Stimulated activated CD4-positive, alpha-beta T cell treated with anti-CD3 and anti-CD28 coated beads, Interleukin-1b, Interleukin-23, amount 100 ng/mL, for 4 hours (primary cell): ENCODE results near the gene CLIC4.

Experiments used
- DNase-seq, 2 donors: peaks; one replicate each; pipeline ENCODE4 v3.0.0-alpha.2; 2020; ENCODE audit warnings: low read depth in 2 of 2

CLIC4 gene

DNA sequence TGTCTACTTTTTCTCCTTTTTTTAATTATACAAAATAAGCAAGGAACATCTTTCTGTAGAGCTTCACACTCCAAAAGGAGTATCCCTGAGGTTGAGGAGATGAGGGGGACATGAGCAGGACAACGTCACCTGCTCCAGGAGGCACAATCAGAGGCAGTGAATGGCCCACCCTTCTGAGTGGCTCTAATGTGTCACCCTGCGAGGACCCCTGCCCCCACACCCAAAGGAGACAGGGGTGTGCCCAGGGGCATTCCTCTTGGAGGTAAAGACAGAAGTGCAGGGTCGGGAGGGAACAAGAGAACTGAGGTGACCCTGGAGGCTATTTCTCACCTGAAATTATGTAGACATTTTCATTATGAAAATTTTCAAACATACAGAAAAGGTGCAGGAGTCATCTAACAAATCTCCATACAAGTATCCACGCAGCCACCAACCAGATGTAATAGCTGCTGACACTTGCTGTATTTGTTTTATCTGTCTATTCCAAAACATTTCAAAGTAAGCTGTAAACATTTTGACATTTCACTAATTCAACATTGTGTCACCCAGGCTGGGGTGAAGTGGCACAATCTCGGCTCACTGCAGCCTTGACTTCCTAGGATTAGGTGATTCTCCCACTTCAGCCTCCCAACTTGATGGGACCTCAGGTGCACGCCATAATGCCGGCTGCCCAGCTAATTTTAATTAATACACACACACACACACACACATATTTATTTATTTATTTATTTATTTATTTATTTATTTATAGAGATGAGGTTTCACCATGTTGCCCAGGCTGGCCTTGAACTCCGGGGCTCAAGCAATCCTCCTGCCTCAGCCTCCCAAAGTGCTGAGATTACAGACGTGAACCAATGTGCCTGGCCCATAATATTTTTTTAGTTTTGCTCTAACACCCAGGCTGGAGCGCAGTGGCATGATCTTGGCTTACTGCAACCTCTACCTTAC is 114.1 kb downstream of the CLIC4 start:
- DNase-seq: no peak

DNA sequence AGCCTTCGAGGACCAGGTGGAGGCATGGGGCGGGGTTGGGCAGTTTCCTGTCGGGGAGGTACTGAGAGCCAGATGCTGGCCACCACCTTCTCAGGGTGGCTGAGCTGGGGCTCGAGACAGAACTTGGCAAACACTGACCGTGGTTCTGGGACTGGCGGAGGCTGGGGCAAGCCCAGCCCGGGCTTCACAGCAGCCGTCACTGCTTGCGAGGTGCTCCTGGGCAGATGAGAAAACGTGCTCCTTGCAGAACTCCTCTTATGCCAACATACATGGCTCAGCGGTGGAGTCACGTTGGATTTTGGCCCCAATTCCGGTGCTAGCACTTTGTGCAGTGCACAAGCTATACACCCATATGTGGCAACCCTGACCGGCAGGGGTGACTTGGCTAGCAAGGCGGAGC is 115.6 kb downstream of the CLIC4 start:
- DNase-seq: no peak

DNA sequence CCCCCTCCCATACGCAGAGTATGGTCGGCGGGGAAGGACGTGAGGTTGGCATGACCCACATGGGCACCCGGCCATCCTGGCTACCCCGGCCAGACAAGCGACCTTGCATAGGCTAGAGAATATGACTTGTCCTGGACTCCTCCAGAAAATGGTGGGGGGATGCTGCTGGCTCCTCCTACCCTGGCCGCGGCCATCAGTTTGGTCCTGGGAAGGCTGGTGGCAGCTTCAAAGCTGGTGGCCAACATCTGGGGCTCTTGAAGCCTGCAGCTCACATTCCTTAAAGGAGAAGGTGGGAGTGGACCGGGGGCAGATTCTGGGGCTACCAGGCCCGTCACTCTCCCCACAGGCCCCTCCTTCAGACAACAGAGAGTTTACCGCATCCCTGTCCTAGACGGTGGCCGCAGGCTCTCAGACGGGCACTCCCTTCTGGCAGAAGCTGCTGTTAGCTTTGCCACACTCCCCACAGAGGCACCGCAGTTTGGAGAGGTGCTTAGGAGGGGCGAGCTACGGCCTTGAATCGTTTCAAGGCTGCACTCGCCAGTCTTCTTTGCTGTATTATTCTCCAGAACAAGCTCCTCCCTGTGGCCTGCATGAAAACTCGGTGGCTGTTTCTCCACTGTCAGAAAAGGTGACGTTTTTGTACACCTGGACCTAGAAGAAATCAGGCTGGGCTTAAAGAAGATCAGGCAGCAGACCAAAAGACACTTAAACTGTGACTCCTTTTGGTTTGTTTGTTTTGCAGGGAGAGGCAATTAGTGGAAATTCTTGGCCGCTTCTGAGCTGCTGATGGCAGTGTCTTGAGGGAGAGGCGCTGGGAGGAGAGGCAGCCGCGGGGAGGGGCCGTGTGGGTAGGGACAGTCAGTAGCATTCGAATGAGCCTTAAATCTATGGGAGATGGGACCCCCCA is 116.8 kb downstream of the CLIC4 start:
- no peak for DNase-seq

GRCh38 chr1:24862775-24863483 is 117.7 kb downstream of the CLIC4 start:
- DNase-seq: no peak

DNA sequence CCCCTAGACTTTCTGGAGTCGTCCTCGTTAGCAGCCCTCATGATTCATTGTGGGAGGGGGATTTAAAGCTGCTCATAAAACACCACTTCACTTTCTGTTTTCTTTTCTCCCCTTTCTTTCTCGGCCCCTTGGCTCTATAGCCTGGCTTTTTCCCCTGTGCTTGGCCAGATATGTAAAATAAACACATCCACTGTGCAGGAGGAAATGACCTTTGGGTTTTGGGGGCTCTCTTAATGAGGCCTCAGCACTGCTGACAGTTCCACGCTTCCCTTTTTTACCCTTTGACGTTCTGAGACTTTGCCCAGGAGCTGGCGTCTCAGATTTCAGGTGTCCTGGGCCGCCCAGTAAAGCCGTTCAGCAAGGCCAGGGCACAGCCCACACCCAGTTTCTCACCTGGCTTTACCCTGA is 119.1 kb downstream of the CLIC4 start:
- DNase-seq: no peak

GRCh38 chr1:24865168-24865567 is 119.9 kb downstream of the CLIC4 start:
- DNase-seq: no peak

GRCh38 chr1:24865587-24865986 is 120.3 kb downstream of the CLIC4 start:
- no peak for DNase-seq

- DNase-seq: no peak
These were observed 121.2 kb downstream of the CLIC4 start for GRCh38 chr1:24866211-24867083.

DNA sequence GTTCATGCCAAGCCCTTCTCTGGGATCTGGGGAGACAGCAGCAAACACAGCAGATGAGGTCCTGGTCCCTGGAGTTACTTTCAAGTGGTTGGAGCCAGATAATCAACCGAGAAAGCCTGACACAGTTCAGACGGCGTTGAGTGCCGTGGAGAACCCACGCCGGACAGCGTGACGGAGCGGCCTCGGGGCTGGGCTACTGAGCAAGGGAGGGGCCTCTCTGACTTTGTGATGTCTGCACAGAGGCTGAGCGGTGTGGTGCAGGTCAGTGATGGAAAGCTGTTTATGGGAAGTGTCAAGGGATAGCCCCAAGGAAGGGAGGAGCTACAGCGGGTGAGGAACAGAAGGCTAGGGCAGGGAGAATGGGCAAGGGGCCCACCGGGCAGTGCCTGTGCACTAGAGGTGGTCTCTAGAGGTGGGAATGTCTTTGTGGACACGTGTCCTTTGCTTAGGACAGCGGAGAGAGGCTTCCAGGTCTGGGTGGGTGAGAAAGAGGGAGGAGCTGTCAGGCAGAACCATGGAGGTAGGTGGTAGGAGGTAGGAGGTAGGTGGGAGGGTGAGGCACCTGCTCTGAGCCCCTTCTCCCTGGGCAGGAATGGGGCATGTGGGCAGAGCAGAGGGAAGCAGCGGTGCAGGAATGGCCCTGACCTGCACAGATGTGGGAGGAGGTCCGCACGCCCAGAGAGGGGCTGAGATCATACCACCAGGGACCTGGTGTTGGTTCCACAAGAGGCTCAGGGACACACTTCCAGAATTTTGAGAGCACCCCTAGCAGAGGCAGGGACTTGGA is 122.0 kb downstream of the CLIC4 start:
- no peak for DNase-seq

DNA sequence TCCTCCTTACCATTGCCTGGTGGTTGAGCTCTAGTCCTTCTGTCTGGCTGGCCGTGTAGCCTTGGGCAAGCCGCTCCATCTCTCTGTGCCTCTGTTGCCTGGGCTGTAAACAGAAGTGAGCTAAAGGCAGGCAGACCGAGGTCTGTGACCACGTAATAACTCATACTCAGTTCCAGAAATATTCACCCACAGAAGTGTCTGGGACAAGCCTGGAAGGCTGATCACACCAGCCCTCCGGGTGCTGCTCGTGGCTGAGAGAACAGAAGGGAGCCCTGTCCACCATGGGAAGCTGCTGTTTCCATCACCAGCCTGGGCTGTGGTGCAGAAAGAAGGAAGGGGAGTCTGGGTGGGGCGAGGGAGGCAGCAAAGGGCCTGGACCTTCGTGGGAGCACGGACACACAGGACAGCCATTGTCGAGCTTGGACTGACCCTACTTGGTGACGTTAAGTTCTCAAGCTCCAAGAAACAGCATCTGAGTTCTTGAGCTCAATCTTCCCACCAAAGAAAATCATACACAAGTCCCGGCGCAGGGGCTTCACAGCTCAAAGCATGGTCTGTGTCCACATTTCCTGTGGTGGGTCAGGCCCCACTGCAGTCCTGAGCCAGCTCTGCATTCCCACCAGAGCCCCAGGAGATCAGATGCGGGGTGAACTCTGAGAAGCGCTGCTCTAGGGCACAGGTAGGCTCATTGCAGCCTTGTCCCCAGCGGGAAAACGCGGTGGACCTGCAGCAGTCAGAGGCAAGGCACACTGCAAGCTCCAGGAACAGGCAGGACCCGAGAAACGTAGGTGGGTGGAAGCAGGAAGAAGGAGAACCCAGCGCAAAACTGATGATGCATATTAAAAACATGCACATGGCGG is 123.0 kb downstream of the CLIC4 start:
- DNase-seq: no peak

- DNase-seq: no peak
These were observed 125.4 kb downstream of the CLIC4 start for GRCh38 chr1:24870551-24871195.

GRCh38 chr1:24871306-24871901 is 126.2 kb downstream of the CLIC4 start:
- DNase-seq: no peak

- DNase-seq: no peak
These were observed 127.0 kb downstream of the CLIC4 start for GRCh38 chr1:24872061-24872850.

- DNase-seq: no peak
These were observed 127.9 kb downstream of the CLIC4 start for GRCh38 chr1:24873148-24873547.

DNA sequence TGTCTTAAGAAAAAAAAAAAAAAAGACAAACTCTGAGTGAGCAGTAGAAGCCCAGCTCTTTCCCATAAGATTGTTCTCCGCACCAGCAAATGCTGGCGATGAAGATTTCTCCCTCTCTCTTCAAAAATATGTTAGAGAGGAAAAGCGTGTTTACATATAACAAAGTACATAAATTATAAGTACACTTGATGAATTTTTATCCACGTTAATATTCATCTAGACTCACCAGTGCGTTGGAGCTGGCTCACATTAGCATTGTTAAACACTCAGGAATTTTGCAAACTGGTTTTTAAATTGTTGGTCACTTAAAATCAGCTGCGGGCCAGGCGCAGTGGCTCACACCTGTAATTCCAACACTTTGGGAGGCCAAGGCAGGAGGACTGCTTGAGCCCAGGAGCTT is 128.8 kb downstream of the CLIC4 start:
- DNase-seq: no peak

DNA sequence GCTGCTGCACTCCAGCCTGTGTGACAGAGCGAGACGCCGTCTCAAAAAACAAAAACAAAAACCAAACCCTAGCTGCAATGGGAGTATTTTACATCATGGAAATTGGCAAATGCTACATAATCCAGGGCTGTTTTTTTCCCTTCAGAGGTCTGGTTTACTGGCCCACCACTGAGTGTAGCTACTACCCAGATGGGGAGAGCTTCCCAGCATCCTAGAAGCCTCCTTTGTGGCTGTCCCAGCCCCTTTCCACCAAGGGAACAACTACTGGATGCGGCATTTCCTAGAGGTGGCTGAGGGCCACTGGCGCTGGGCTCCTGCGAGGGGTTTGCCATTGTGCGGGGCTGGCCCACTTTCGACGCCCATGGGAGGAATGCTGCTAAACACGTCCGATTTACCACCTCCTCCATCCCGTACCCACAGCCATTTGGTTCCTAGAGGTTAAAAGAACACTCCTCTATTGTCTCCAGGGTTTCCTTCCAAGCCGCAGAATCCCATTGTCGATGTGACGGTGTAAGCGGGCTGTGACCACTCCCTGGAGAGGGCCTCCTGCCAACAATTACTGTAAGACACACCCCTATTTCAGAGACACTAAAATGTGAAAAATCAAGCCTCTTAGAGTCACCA is 129.5 kb downstream of the CLIC4 start:
- DNase-seq: no peak

- no peak for DNase-seq
These were observed 130.0 kb downstream of the CLIC4 start for GRCh38 chr1:24875257-24875656.
